Activated T-helper 17 cell treated with anti-CD3 and anti-CD28 coated beads, Interleukin-2, amount 50 U/mL, for 72 hours (primary cell): ENCODE measurements around the gene LRRN2. TPM values are rescaled to one million over a fixed set of nuclear protein-coding genes. Genes with fewer than 3 reads are reported as not detected.

Source experiments
- ATAC-seq: fragments of 150-1000 bp; cut with Tn5 transposase; replicated peaks from 2 replicates; pipeline ENCODE4 v1.10.0; 2021; ENCODE audit warnings: mild to moderate bottlenecking, moderate library complexity
- H3K27ac Mint-ChIP-seq: one replicate; pipeline ENCODE4 v1.8.0; 2022; ENCODE audit warnings: mixed read lengths
- H3K27me3 Mint-ChIP-seq: one replicate; pipeline ENCODE4 v1.8.0; 2022; ENCODE audit warnings: mixed read lengths
- H3K36me3 Mint-ChIP-seq: one replicate; pipeline ENCODE4 v1.8.0; 2022; ENCODE audit warnings: low read depth, mild to moderate bottlenecking, mixed read lengths
- H3K4me1 Mint-ChIP-seq: one replicate; pipeline ENCODE4 v1.8.0; 2022; ENCODE audit warnings: mixed read lengths
- H3K4me3 Mint-ChIP-seq: one replicate; pipeline ENCODE4 v1.8.0; 2022; ENCODE audit warnings: mild to moderate bottlenecking, mixed read lengths
- H3K9me3 Mint-ChIP-seq: one replicate; pipeline ENCODE4 v1.8.0; 2022; ENCODE audit warnings: mixed read lengths
- total RNA-seq, 2 donors: library from RNA; stranded (reverse); gene quantifications; one replicate each; pipeline ENCODE4 v1.2.3, GENCODE V29; 2022

Gene LRRN2
- total RNA-seq, 2 donors from 2014 or later: not detected

DNA sequence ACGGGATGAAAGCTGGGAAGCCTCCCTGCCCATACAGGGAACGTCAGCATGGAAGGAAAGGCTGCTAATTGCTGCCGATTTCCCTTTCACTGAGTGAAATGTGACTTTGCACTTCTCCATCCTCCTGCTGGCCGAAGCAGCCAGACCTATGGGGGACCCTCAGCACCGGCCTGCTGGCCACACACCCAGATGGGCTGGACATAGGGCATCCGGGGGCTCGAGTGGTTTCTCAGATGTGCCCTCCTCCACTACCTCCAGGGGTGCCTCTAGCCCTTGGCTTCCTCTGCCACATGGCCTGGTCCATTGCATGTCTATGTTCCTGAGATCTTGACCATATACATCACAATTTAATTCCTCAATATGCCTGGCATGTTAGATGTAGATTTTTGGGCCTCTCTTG is 79.7 kb downstream of the LRRN2 start:
- peaks cover 3% of the 10 kb centered on the region for H3K27me3 Mint-ChIP-seq
- H3K36me3 Mint-ChIP-seq: no peaks in the 10 kb centered on the region
- no peak overlapping the region for H3K4me3 Mint-ChIP-seq
- no peaks in the 10 kb centered on the region for H3K4me1 Mint-ChIP-seq
- no peak for ATAC-seq
- no peak overlapping the region for H3K27ac Mint-ChIP-seq
- no peaks in the 10 kb centered on the region for H3K9me3 Mint-ChIP-seq

DNA sequence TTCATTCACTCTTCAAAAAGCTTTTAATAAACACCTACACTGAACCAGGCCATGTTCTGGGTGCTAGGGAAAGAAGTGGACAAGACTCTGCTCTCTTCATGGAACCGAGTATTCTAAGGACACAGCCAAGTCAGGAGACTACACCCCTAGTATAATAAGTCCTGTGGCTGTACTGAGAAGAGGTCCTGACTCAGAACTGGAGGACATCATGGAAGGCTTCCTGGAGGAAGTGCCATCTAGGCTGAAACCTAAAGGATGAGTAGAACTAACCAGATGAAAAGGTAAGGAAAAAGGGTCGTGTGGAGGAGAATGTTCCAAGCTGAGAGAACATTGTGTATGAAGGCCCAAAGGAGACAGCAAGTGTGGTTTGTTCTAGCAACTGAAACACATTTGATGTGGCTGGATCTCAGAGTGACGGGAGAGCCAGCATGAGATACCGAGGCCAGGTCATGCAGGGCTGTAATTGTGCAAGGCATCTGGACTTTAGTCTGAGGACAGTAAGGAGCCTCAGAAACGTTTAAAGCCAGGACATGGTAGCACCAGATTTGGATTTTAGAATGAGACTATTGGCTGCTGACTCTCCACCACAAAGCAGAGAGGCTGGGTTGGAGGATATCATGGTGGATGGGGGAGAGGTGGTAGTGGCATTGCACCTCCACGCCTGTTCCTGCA is 82.5 kb downstream of the LRRN2 start:
- no peaks in the 10 kb centered on the region for H3K36me3 Mint-ChIP-seq
- no peak overlapping the region for H3K4me3 Mint-ChIP-seq
- ATAC-seq: no peak
- no peaks in the 10 kb centered on the region for H3K4me1 Mint-ChIP-seq
- no peaks in the 10 kb centered on the region for H3K9me3 Mint-ChIP-seq
- H3K27ac Mint-ChIP-seq: no peak overlapping the region
- H3K27me3 Mint-ChIP-seq: peaks cover 3% of the 10 kb centered on the region

DNA sequence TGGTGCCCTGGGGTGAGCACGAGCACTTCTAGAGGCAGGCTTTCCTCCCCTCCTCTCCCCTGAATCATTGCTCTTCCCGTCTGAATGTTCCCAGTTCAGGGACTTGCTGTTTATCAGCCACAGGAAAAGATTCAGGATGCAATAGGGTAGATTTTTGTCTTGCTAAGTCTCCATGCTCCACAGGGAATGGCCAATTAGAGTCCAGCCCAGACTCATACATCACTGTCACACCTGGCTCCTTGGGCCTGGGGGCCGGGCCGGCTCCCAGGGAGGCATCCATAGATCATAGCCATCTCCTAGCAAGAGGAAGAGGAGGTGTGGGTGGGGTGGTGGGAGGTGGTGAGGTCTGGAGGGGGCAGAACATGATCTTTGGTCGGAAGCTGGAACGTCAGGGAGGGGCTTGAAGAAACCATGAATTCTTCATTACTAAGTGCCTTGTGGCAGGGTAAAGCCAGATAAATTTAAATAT is 83.4 kb downstream of the LRRN2 start:
- H3K4me3 Mint-ChIP-seq: no peak overlapping the region
- no peak for ATAC-seq
- H3K27ac Mint-ChIP-seq: no peak overlapping the region
- peaks cover 3% of the 10 kb centered on the region for H3K27me3 Mint-ChIP-seq
- no peaks in the 10 kb centered on the region for H3K9me3 Mint-ChIP-seq
- no peaks in the 10 kb centered on the region for H3K36me3 Mint-ChIP-seq
- H3K4me1 Mint-ChIP-seq: no peaks in the 10 kb centered on the region

DNA sequence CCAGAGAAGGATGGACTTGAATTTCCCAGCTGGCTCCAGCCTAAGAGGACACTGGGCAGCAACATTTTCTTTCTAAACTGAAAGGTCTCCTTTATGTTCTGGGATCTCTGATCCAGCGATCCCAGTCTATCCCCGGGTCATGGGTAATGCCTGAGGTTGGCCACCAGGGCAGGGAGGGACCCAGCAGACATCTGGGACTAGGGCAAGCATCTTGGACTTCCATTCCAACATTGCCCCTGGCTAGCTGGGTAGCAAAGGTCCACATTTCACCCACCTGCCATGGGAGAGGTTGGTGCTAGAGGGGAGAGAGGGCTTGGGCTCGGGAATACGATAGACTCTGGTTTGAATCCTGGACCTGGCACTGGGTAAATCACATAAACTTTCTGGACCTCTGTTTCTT is 84.6 kb downstream of the LRRN2 start:
- Mint-ChIP-seq H3K4me1 (no peaks in the 10 kb centered on the region), H3K9me3 (no peaks in the 10 kb centered on the region), H3K27ac (no peak overlapping the region), H3K36me3 (no peaks in the 10 kb centered on the region), H3K4me3 (no peak overlapping the region), H3K27me3 (peaks cover under 1% of the 10 kb centered on the region)
- no peak for ATAC-seq

DNA sequence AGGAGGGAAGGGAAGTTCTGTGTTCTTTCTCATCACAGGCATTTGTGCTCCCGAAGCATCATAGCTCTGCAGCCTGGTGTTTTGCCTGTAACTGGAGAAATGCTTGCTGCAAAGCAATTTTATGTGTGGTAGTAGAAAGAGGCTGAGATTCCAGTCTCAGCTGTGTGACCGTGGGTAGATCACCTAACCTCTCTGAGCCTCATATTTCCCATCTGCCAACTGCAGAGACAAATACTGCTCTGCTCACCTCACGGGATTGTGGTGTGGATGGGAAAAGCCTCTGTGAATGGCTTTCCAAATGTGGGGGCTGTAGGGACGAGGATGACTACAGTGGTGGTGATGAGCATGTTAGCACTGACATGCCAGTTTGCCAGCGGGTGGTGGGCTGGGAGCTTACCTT is 85.3 kb downstream of the LRRN2 start:
- no peak for ATAC-seq
- H3K4me1 Mint-ChIP-seq: no peaks in the 10 kb centered on the region
- no peaks in the 10 kb centered on the region for H3K9me3 Mint-ChIP-seq
- H3K4me3 Mint-ChIP-seq: no peak overlapping the region
- H3K27ac Mint-ChIP-seq: no peak overlapping the region
- H3K36me3 Mint-ChIP-seq: no peaks in the 10 kb centered on the region
- H3K27me3 Mint-ChIP-seq: no peaks in the 10 kb centered on the region

DNA sequence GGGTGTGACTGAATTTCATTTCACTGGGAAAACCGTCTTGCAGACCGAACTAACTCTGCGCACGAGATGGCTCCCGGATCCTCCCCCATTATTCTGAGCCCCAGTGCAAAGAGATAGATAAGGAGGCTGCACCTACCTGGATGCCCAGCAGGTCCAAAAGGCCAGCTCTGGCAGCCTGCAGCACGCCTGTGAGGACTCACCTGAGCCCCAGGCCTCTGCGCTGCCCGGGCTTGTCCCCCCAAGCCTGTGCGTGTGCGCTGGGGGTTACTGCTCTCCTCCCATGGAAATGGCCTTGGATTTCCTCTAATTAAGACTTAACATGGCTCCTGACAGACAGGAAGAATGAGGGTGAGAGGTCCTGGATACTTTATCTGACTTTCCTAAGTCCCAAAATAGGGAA is 85.9 kb downstream of the LRRN2 start:
- no peak overlapping the region for H3K27ac Mint-ChIP-seq
- H3K36me3 Mint-ChIP-seq: no peaks in the 10 kb centered on the region
- ATAC-seq: no peak
- no peaks in the 10 kb centered on the region for H3K9me3 Mint-ChIP-seq
- no peaks in the 10 kb centered on the region for H3K4me1 Mint-ChIP-seq
- no peak overlapping the region for H3K4me3 Mint-ChIP-seq
- no peaks in the 10 kb centered on the region for H3K27me3 Mint-ChIP-seq

DNA sequence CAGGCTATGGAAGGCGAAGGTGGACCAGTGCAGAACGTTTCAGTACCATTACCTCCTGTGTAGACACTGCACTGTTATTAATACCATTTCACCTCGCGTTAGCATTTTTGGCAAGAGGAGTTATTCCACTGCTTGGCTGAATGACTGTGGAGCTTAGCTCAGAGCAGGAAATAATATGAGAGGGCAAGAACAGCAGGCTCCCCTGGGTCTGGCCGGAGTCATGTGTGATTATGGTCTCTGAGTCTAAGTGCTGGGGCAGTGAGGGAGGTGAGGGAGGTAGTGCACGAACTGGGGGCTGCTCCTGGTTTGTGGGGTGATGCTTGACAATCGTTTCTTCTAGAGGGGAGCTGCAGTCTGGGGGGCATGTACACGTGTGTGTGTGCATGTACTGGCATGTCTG is 86.4 kb downstream of the LRRN2 start:
- no peak for ATAC-seq
- no peaks in the 10 kb centered on the region for H3K4me1 Mint-ChIP-seq
- H3K36me3 Mint-ChIP-seq: no peaks in the 10 kb centered on the region
- no peaks in the 10 kb centered on the region for H3K27me3 Mint-ChIP-seq
- H3K27ac Mint-ChIP-seq: peak overlapping the region; percentile 40
- H3K9me3 Mint-ChIP-seq: no peaks in the 10 kb centered on the region
- no peak overlapping the region for H3K4me3 Mint-ChIP-seq

DNA sequence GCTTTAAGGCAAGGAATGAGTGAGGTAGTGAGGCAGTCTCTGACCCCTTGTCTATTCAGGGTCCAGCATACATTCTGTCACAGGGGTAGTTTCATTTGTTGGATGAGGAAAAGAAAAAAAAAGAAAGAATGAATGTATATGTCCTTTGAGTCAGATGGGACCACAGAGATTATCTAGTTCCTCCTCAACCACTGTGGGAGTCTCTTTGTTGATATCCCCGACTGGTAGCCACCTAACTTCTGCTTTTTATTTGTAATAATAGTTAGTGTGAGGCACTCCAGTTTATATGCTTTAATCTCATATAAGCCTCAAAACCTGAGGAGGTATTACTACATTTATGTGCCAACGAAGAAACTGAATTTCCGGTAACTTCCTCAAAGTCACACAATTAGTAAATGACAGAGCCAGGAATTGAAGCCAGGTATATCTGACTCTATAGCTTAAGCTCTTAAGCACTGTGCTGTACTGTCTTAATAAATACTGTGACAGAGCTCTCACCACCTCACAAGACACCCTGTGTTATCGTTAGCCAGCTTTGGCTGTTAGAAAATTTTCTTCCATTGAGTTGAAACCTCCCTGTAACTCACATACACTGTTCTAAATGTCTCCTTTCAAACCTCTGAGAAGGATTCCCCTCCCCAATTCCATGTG is 87.1 kb downstream of the LRRN2 start:
- Mint-ChIP-seq H3K36me3 (no peaks in the 10 kb centered on the region), H3K27me3 (no peaks in the 10 kb centered on the region), H3K4me1 (no peaks in the 10 kb centered on the region), H3K9me3 (no peaks in the 10 kb centered on the region), H3K4me3 (no peak overlapping the region), H3K27ac (peak overlapping the region; percentile 40)
- ATAC-seq: no peak

DNA sequence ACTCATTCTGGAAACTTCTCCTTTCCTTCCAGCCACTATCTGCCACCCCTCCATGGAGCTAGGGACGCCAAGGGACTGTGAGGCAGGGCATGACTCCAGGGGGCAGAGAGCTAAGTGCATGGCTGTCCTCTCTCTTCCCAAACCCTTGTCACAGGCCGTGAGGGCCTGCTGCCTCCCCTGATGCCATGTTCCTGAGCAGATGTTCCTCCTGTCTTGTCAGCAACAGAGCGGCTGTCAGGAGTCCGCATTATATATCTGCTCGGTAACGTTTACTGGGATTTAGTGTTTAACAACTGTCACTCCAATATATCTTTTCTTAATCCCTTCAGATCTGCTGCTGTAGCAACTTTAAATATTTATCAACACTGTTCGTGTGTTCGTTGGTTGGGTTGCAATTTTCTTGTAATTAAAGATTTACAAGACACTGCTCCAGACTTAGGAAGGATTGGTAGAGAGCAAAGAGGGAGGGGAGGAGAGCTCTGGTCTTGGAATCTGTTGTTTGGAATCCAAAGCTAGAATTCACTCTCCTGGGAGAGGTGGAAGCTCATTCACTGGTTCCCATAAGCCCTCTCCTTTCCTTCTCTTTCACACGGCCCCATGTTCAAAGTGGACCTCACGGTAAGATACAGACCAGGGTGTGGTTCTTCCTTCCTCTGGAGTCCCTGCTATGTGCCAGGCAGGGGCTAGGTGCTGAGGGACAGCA is 93.1 kb downstream of the LRRN2 start:
- Mint-ChIP-seq H3K9me3 (no peaks in the 10 kb centered on the region), H3K36me3 (no peaks in the 10 kb centered on the region), H3K27me3 (no peaks in the 10 kb centered on the region), H3K4me1 (no peaks in the 10 kb centered on the region), H3K4me3 (no peak overlapping the region), H3K27ac (no peak overlapping the region)
- ATAC-seq: no peak

DNA sequence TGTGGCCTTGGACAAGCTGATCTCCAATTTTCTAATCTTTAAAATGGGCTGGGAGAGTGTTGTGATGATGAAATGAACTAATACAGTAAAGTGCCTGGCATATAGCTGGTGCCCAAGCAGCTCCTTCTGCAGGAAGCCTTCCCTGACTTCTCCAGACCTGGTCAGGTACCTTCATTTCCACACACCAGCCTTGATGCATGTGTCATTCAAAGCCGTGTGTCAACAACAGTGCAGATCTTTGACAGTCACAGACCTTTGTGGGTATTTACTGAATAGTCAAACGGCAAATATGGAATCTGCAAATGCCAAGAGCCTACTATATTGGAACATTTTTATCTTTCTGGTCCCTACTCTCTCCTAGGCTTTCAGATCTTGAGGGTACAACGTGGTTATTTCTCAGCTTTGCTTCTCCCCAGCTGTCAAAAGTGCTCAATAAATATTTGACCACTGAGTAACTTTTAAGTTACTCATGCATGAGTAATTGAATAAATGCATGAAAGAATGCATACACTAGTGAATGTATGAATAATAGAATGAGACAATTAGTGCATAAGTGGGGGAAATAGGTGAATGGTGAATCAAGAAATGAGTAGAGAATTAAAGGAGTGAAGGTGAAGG is 94.0 kb downstream of the LRRN2 start:
- Mint-ChIP-seq H3K9me3 (no peaks in the 10 kb centered on the region), H3K27ac (no peak overlapping the region), H3K4me1 (no peaks in the 10 kb centered on the region), H3K4me3 (no peak overlapping the region), H3K36me3 (no peaks in the 10 kb centered on the region), H3K27me3 (no peaks in the 10 kb centered on the region)
- no peak for ATAC-seq

DNA sequence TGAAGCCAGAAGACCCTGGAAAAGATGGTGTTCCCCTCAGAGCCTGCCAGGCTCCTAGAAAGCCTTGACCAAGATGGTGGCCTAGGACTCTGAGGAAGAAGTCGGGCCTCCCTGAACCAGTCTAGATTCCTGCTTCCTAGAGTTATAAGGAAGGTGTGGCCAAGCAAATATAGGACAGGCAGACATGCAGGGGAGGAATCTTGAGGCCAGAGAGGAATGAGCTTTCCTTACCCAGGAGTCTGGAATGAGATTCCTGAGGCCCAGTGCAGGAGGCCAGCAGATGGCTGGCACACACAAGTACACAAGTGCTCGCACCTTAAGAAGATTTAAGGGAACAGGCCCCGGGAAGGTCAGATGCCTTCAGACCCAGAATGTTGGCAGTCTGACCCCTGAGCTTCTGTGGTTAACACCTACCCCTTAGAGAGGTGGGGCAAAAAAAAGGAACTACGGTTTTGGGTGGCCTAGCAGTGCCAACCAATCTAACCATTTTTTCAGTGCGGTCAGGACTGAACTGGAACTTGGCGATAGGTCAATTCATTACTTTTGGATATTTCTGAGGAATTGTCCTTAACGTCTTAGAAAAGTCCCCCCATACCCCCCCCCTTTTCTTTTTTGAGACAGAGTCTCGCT is 96.0 kb downstream of the LRRN2 start:
- Mint-ChIP-seq H3K27ac (no peak overlapping the region), H3K9me3 (no peaks in the 10 kb centered on the region), H3K4me1 (no peaks in the 10 kb centered on the region), H3K27me3 (no peaks in the 10 kb centered on the region), H3K4me3 (no peak overlapping the region), H3K36me3 (no peaks in the 10 kb centered on the region)
- ATAC-seq: no peak

DNA sequence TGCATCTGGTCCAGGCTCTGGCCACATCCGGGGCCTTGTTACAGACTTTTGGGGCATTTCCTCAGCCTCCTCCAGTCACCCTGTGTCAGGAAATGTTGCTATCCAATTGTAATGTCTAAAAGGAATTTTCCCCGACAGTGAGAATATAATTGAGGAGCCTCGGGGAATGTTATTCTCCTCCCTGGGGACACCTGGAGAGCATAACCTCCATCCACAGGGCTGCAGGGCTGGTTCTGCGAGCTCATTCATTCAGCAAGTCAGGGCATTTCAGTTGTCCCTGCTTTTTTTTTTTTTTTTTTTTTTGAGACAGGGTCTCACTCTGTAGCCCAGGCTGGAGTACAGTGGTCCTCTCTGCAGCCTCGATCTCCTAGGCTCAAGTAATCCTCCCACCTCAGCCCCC is 96.7 kb downstream of the LRRN2 start:
- H3K36me3 Mint-ChIP-seq: no peaks in the 10 kb centered on the region
- H3K27me3 Mint-ChIP-seq: no peaks in the 10 kb centered on the region
- ATAC-seq: no peak
- no peaks in the 10 kb centered on the region for H3K4me1 Mint-ChIP-seq
- no peak overlapping the region for H3K27ac Mint-ChIP-seq
- H3K4me3 Mint-ChIP-seq: no peak overlapping the region
- H3K9me3 Mint-ChIP-seq: no peaks in the 10 kb centered on the region

DNA sequence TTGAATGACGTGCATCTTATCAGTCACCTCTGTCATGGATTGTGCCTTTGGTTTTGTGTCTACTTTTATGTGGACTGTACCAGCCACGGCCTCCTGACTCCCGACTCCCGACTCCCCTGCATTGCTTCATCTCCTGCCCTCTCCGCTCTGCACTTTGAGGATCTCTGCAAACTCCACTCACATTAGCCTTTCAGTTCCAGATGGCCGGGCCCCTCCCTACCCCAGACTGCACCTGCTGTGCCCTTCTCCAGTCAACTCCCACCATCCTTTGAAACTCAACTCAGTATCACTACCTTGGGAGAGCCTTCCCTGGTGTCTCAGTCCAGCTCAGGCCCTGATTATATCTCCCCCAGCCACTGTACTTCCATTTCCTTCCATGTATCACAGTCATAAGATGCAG is 97.9 kb downstream of the LRRN2 start:
- Mint-ChIP-seq H3K27me3 (no peaks in the 10 kb centered on the region), H3K4me1 (no peaks in the 10 kb centered on the region)

DNA sequence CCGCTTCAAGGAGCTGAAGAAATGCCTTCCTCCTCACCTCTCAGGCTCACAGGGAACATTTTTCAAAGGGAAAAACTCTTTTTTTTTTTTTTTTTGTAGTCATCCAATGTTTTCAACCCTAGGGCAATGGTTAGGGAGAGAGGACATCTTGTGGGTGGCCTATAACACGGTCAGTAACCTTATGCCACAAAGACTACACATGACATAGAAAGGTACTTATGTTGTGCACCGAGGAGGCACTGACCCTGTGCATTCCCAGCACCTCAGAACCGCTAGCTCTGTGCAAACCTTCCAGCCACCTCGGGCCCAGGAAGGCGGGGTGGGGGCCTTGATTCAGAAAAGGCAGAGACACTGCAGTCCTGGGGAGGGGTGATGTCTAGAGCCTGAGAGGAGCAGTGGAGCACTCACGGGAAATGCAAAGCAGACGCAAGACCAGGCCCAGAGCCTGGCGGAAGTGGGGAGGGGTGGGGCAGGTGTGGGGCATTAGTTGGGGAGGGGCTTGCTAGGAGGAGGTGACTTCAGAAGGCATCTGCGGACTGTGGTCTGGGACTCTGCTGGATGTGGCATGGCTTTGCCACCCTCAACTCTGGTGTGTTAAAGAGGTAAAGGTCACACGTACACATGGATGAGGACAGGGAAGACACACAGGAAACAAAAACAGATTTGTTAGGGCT is 100.7 kb downstream of the LRRN2 start:
- Mint-ChIP-seq H3K9me3 (no peaks in the 10 kb centered on the region), H3K36me3 (no peaks in the 10 kb centered on the region), H3K4me3 (peak overlapping the region; percentile 36), H3K27me3 (no peaks in the 10 kb centered on the region), H3K27ac (no peak overlapping the region), H3K4me1 (peaks cover 6% of the 10 kb centered on the region)
- peak; percentile 78 for ATAC-seq

More for the DNA sequence above, 97.9 kb downstream of the LRRN2 start:
- H3K4me3 Mint-ChIP-seq: no peak overlapping the region
- ATAC-seq: no peak
- H3K9me3 Mint-ChIP-seq: no peaks in the 10 kb centered on the region
- H3K36me3 Mint-ChIP-seq: no peaks in the 10 kb centered on the region
- H3K27ac Mint-ChIP-seq: no peak overlapping the region
